Mesenchymal stem cell (in vitro differentiated cells and primary cell): ENCODE data around the gene ADGRA3.

Source experiments
- DNase-seq: peaks from one replicate; pipeline ENCODE4 v3.0.0-alpha.2; 2013
- H2AFZ ChIP-seq: one replicate; pipeline ENCODE4 v1.6.1; 2013; ENCODE audit warnings: low read depth, mild to moderate bottlenecking, control low read depth, inconsistent platforms, low read length, moderate library complexity
- H2AK5ac ChIP-seq: 2 replicates; pipeline ENCODE4 v1.6.1; 2013; ENCODE audit warnings: low read length, moderate library complexity, mild to moderate bottlenecking, inconsistent platforms; ENCODE audit not compliant: severe bottlenecking
- H2BK120ac ChIP-seq: one replicate; pipeline ENCODE4 v1.6.1; 2013; ENCODE audit warnings: low read depth, mild to moderate bottlenecking, inconsistent platforms, low read length, moderate library complexity
- H2BK12ac ChIP-seq, 2 experiments: one replicate each; pipeline ENCODE4 v1.6.1; 2013; ENCODE audit warnings: inconsistent platforms in 2 of 2, low read length in 2 of 2, mild to moderate bottlenecking in 2 of 2, moderate library complexity in 2 of 2, control low read depth in 1 of 2
- H2BK15ac ChIP-seq: one replicate; pipeline ENCODE4 v1.6.1; 2013; ENCODE audit warnings: mild to moderate bottlenecking, low read depth, inconsistent platforms; ENCODE audit not compliant: poor library complexity, severe bottlenecking
- H2BK5ac ChIP-seq: 2 replicates; pipeline ENCODE4 v1.6.1; 2013; ENCODE audit warnings: low read depth, mild to moderate bottlenecking, low read length, control low read depth, inconsistent platforms; ENCODE audit not compliant: poor library complexity, severe bottlenecking
- H3K14ac ChIP-seq, 2 experiments: one replicate each; pipeline ENCODE4 v1.6.1; 2013; ENCODE audit warnings: inconsistent platforms in 2 of 2, low read length in 2 of 2, control low read depth in 1 of 2, mild to moderate bottlenecking in 1 of 2, moderate library complexity in 1 of 2
- H3K18ac ChIP-seq, 2 experiments: one replicate each; pipeline ENCODE4 v1.6.1; 2013; ENCODE audit warnings: inconsistent platforms in 2 of 2, low read length in 2 of 2, control low read depth in 1 of 2, low read depth in 1 of 2, mild to moderate bottlenecking in 1 of 2
- H3K23ac ChIP-seq, 2 experiments: one replicate each; pipeline ENCODE4 v1.6.1; 2013; ENCODE audit warnings: inconsistent platforms in 2 of 2, low read length in 2 of 2, mild to moderate bottlenecking in 2 of 2, moderate library complexity in 2 of 2, control low read depth in 1 of 2
- H3K27ac ChIP-seq: 2 replicates; pipeline ENCODE4 v1.5.1; 2013; ENCODE audit warnings: mild to moderate bottlenecking, moderate library complexity, low read length, control low read depth, inconsistent platforms; ENCODE audit not compliant: poor library complexity, severe bottlenecking
- H3K27me3 ChIP-seq, 2 experiments: 2 replicates each; pipeline versions ENCODE4 v1.6.1 to v1.7.0; 2013; ENCODE audit warnings: low read length in 2 of 2, mild to moderate bottlenecking in 2 of 2, moderate library complexity in 2 of 2, control low read depth in 1 of 2, inconsistent platforms in 1 of 2; ENCODE audit not compliant: control insufficient read depth in 1 of 2, insufficient read depth in 1 of 2
- H3K36me3 ChIP-seq, 2 experiments: 2 replicates each; pipeline versions ENCODE4 v1.6.1 to v1.7.0; 2013; ENCODE audit warnings: low read length in 2 of 2, control low read depth in 1 of 2, inconsistent platforms in 1 of 2, low read depth in 1 of 2, mild to moderate bottlenecking in 1 of 2; ENCODE audit not compliant: insufficient read depth in 2 of 2, control insufficient read depth in 1 of 2
- H3K4ac ChIP-seq, 2 experiments: one replicate each; pipeline ENCODE4 v1.6.1; 2013; ENCODE audit warnings: inconsistent platforms in 2 of 2, low read length in 2 of 2, mild to moderate bottlenecking in 2 of 2, moderate library complexity in 2 of 2, control low read depth in 1 of 2, low read depth in 1 of 2
- H3K4me1 ChIP-seq: 2 replicates; pipeline ENCODE4 v1.6.1; 2013; ENCODE audit warnings: low read depth, low read length, control low read depth; ENCODE audit not compliant: control insufficient read depth, insufficient read depth
- H3K4me2 ChIP-seq: 2 replicates; pipeline ENCODE4 v1.6.1; 2013; ENCODE audit warnings: low read length, mild to moderate bottlenecking, inconsistent platforms; ENCODE audit not compliant: poor library complexity, severe bottlenecking
- H3K4me3 ChIP-seq, 2 experiments: 2 replicates each; pipeline versions ENCODE4 v1.5.1 to v1.7.0; 2013; ENCODE audit warnings: low read length in 2 of 2, mild to moderate bottlenecking in 2 of 2, control low read depth in 1 of 2, low read depth in 1 of 2; ENCODE audit not compliant: insufficient read depth in 1 of 2
- H3K79me1 ChIP-seq: replicated peaks from 2 replicates; pipeline ENCODE4 v1.6.1; 2013; ENCODE audit warnings: mild to moderate bottlenecking, control low read depth, low read length, inconsistent platforms; ENCODE audit not compliant: poor library complexity, severe bottlenecking
- H3K9ac ChIP-seq: 2 replicates; pipeline ENCODE4 v1.7.0; 2013; ENCODE audit warnings: mild to moderate bottlenecking, low read length, moderate library complexity
- H3K9me3 ChIP-seq: 2 replicates; pipeline ENCODE4 v1.7.0; 2013; ENCODE audit warnings: mild to moderate bottlenecking, low read length; ENCODE audit not compliant: control insufficient read depth
- H4K8ac ChIP-seq: one replicate; pipeline ENCODE4 v1.6.1; 2013; ENCODE audit warnings: inconsistent platforms, mild to moderate bottlenecking, low read length, moderate library complexity
- H4K91ac ChIP-seq: one replicate; pipeline ENCODE4 v1.6.1; 2013; ENCODE audit warnings: mild to moderate bottlenecking, low read length, inconsistent platforms
- WGBS: methylation state at CpG from one replicate; pipeline ENCODE4 v1.1.7; 2013; ENCODE audit warnings: mixed read lengths; 5-methylcytosine and 5-hydroxymethylcytosine counted together

ADGRA3 gene

GRCh38 chr4:22539251-22539650 is 23.4 kb upstream of the ADGRA3 start:
- no peak overlapping the region for H3K4me3 ChIP-seq
- no peak for DNase-seq
- H3K14ac ChIP-seq: no peak overlapping the region
- H2AFZ ChIP-seq: no peak overlapping the region
- H2BK12ac ChIP-seq: no peak overlapping the region
- no peaks in the 10 kb centered on the region for H3K27me3 ChIP-seq
- no peak overlapping the region for H4K8ac ChIP-seq
- no peak overlapping the region for H3K18ac ChIP-seq
- WGBS: 90% methylated on average over 2 of the region's 2 CpGs
- H3K9ac ChIP-seq: no peak overlapping the region
- H2AK5ac ChIP-seq: no peak overlapping the region
- no peak overlapping the region for H4K91ac ChIP-seq
- H2BK5ac ChIP-seq: no peak overlapping the region
- H3K4me1 ChIP-seq: no peaks in the 10 kb centered on the region
- peaks cover 16% of the 10 kb centered on the region for H3K9me3 ChIP-seq
- H3K4ac ChIP-seq: no peak overlapping the region
- H2BK120ac ChIP-seq: no peak overlapping the region
- no peaks in the 10 kb centered on the region for H3K79me1 ChIP-seq
- no peak overlapping the region for H3K23ac ChIP-seq
- no peak overlapping the region for H3K27ac ChIP-seq
- H3K4me2 ChIP-seq: no peak overlapping the region
- no peak overlapping the region for H2BK15ac ChIP-seq
- no peaks in the 10 kb centered on the region for H3K36me3 ChIP-seq

DNA sequence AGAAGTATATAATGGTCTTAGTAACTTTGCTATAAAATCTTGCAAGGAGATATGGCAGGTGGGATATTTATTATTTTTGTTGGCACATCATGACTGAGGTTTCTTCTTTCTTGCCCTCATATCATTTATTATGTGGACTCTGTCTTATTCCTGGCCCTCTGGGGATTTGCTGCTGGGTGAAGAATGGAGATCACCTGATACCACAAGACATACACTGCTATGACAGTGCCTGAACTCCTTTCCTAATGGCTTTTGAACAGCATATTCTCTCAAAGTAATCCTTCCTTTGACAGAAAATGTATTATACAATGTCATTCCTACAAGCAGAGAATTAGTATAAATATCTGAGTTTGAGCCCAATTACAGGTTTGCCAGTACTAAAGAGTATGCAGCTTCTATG is 22.0 kb upstream of the ADGRA3 start:
- no peak overlapping the region for H2BK15ac ChIP-seq
- H3K4me1 ChIP-seq: no peaks in the 10 kb centered on the region
- no peak overlapping the region for H2AK5ac ChIP-seq
- no peak overlapping the region for H3K9ac ChIP-seq
- no peaks in the 10 kb centered on the region for H3K27me3 ChIP-seq
- no peak overlapping the region for H2BK12ac ChIP-seq
- no peaks in the 10 kb centered on the region for H3K79me1 ChIP-seq
- no peak overlapping the region for H4K91ac ChIP-seq
- H4K8ac ChIP-seq: no peak overlapping the region
- no peak overlapping the region for H3K18ac ChIP-seq
- H3K27ac ChIP-seq: no peak overlapping the region
- peaks cover 27% of the 10 kb centered on the region for H3K9me3 ChIP-seq
- no peak overlapping the region for H3K23ac ChIP-seq
- H3K36me3 ChIP-seq: no peaks in the 10 kb centered on the region
- H2BK5ac ChIP-seq: no peak overlapping the region
- no peak overlapping the region for H3K4me3 ChIP-seq
- no peak overlapping the region for H3K4me2 ChIP-seq
- no peak for DNase-seq
- H2BK120ac ChIP-seq: no peak overlapping the region
- H3K14ac ChIP-seq: no peak overlapping the region
- H2AFZ ChIP-seq: no peak overlapping the region
- H3K4ac ChIP-seq: no peak overlapping the region

- H3K4me1 ChIP-seq: no peaks in the 10 kb centered on the region
- no peak overlapping the region for H3K18ac ChIP-seq
- no peak overlapping the region for H3K14ac ChIP-seq
- no peaks in the 10 kb centered on the region for H3K27me3 ChIP-seq
- no peak overlapping the region for H3K27ac ChIP-seq
- no peaks in the 10 kb centered on the region for H3K36me3 ChIP-seq
- DNase-seq: no peak
- H4K8ac ChIP-seq: no peak overlapping the region
- H2BK15ac ChIP-seq: no peak overlapping the region
- H3K23ac ChIP-seq: no peak overlapping the region
- H2BK5ac ChIP-seq: no peak overlapping the region
- H2BK12ac ChIP-seq: no peak overlapping the region
- 31% methylated on average over 1 of the region's 1 CpG for WGBS
- no peak overlapping the region for H3K4me2 ChIP-seq
- no peak overlapping the region for H2AFZ ChIP-seq
- H3K9ac ChIP-seq: no peak overlapping the region
- no peak overlapping the region for H2BK120ac ChIP-seq
- H2AK5ac ChIP-seq: no peak overlapping the region
- peaks cover 36% of the 10 kb centered on the region for H3K9me3 ChIP-seq
- H4K91ac ChIP-seq: no peak overlapping the region
- H3K4ac ChIP-seq: no peak overlapping the region
- H3K4me3 ChIP-seq: no peak overlapping the region
- no peaks in the 10 kb centered on the region for H3K79me1 ChIP-seq
Measured at GRCh38 chr4:22534374-22534773, 18.5 kb upstream of the ADGRA3 start.

- 42% methylated on average over 1 of the region's 1 CpG for WGBS
- H3K27ac ChIP-seq: no peak overlapping the region
- H3K36me3 ChIP-seq: no peaks in the 10 kb centered on the region
- no peaks in the 10 kb centered on the region for H3K27me3 ChIP-seq
- H3K4me2 ChIP-seq: no peak overlapping the region
- no peak overlapping the region for H4K8ac ChIP-seq
- H3K4me3 ChIP-seq: no peak overlapping the region
- H2BK12ac ChIP-seq: no peak overlapping the region
- no peak overlapping the region for H4K91ac ChIP-seq
- no peak overlapping the region for H3K9ac ChIP-seq
- no peaks in the 10 kb centered on the region for H3K4me1 ChIP-seq
- H2BK15ac ChIP-seq: no peak overlapping the region
- H3K18ac ChIP-seq: no peak overlapping the region
- H2BK5ac ChIP-seq: no peak overlapping the region
- H3K9me3 ChIP-seq: peaks cover 36% of the 10 kb centered on the region
- DNase-seq: no peak
- no peak overlapping the region for H3K14ac ChIP-seq
- H3K79me1 ChIP-seq: no peaks in the 10 kb centered on the region
- H2AFZ ChIP-seq: no peak overlapping the region
- no peak overlapping the region for H3K23ac ChIP-seq
- H2AK5ac ChIP-seq: no peak overlapping the region
- H2BK120ac ChIP-seq: no peak overlapping the region
- no peak overlapping the region for H3K4ac ChIP-seq
Measured at GRCh38 chr4:22532896-22533295, 17.0 kb upstream of the ADGRA3 start.
